ENCODE measurements around the gene KIF1A.

KIF1A gene

GRCh38 chr2:240787521-240788472 is 32.2 kb downstream of the KIF1A start:
- no peak for DNase-seq (ENCODE audit: extremely low read depth, low read depth)
- TF ChIP-seq, protein P1, sequence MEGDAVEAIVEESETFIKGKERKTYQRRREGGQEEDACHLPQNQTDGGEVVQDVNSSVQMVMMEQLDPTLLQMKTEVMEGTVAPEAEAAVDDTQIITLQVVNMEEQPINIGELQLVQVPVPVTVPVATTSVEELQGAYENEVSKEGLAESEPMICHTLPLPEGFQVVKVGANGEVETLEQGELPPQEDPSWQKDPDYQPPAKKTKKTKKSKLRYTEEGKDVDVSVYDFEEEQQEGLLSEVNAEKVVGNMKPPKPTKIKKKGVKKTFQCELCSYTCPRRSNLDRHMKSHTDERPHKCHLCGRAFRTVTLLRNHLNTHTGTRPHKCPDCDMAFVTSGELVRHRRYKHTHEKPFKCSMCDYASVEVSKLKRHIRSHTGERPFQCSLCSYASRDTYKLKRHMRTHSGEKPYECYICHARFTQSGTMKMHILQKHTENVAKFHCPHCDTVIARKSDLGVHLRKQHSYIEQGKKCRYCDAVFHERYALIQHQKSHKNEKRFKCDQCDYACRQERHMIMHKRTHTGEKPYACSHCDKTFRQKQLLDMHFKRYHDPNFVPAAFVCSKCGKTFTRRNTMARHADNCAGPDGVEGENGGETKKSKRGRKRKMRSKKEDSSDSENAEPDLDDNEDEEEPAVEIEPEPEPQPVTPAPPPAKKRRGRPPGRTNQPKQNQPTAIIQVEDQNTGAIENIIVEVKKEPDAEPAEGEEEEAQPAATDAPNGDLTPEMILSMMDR (IDR thresholded peaks at IDR 0.05; ENCODE audit: low read depth, low read length) = no peak

GRCh38 chr2:240786871-240787311 is 33.1 kb downstream of the KIF1A start:
- DNase-seq (ENCODE audit: extremely low read depth, low read depth) = no peak
- TF ChIP-seq, protein P1 (IDR thresholded peaks at IDR 0.05; ENCODE audit: low read depth, low read length) = no peak

- DNase-seq (ENCODE audit: extremely low read depth, low read depth) = no peak
- TF ChIP-seq, protein P1 (IDR thresholded peaks at IDR 0.05; ENCODE audit: low read depth, low read length) = no peak
Observed at GRCh38 chr2:240786355-240786841, 33.6 kb downstream of the KIF1A start.

DNA sequence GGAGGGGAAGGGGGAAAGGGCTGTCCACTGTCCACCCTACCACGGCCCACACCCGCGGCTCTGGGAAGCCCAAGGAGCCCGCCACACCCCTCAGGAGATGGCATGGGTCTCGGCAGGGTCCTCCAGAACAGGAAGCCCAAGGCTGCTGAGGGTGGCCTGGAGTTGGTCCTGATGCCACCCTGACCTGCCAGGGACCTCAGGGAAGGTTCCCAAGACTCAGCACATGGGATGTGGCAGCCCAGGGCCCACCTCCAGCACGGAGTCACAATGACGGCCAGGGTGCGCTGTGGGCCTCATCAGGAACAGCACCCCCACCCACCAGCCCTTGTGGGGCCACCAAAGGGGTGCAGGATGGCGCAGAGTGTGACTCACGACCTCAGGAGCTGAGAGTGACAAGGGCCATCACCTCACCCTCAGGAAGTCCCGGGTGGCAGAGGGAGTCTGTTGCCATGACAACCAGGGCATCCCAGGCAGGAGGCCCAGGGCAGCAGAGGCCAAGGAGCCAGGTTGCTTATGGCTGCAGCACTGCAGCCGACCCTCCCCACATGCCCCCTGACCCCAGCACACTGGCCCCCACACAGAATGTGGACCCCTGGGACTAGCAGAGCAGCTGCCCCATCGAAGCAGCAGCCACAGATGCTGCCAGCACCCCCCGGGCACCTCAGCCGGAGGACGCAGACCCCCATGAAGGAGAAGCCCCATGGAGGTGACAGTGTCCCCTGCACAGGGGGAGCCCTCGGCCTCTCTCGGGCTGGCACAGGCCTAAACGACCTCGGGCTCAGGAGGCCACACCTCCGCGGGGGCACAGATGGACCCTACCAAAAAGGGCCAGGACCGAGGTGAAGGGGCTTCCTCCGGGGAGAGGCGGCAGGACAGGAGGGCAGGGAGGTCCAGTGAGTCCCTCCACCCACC is 34.3 kb downstream of the KIF1A start:
- DNase-seq (ENCODE audit: extremely low read depth, low read depth) = no peak
- TF ChIP-seq, protein P1 (IDR thresholded peaks at IDR 0.05; ENCODE audit: low read depth, low read length) = no peak

DNA sequence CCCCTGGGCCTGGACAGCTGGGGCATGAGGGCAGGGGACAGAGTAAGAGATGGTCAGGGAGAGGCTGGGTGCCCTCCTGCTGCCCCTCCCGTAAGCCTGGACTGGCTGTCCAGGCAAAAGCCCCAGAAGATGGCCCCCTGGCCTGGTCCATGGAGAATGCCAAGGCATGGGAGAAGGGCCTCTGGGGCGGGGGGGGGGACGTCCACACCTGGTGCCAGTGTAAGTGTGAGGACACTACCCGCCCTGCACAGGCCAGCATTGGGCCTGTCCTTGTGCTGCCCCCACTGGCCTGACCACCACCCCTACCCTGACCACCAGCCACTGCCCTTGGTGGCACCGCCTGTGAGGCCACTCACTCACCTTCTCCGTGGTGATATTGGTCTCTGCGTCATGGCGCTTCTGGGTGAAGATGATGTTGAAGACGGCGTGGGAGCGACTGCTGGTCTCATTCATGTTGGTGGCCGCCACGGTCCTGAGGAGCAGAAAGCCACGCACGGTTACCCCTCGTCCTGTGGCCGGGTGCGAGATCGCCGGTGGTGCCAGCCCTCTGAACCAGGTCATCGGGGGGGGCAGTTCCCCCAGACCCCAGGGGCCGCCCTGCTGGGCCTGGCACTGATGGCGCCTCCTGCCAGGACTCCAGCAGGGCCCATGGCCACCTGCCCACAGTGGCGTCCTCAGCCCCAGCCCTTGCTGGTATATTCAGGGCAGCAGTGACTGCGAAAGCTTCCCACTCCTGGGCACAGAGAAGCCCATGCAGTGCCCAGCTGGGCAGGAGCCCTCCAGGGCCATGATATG is 35.2 kb downstream of the KIF1A start:
- TF ChIP-seq, protein P1 (IDR thresholded peaks at IDR 0.05; ENCODE audit: low read depth, low read length) = no peak
- no peak for DNase-seq (ENCODE audit: extremely low read depth, low read depth)

GRCh38 chr2:240783819-240784621 is 36.0 kb downstream of the KIF1A start:
- DNase-seq (ENCODE audit: extremely low read depth, low read depth) = no peak
- TF ChIP-seq, protein P1 (IDR thresholded peaks at IDR 0.05; ENCODE audit: low read depth, low read length) = no peak
